HG02763 (cell line): ENCODE data around the gene TLE3.
"Not testable (repeated sequence)": the region's sequence is repeated elsewhere in the genome, so short reads cannot be mapped to it uniquely, and the experiment has no call there.

Experiments
- ATAC-seq: cut with Tn5 transposase; IDR thresholded peaks from one replicate; pipeline ENCODE4 v1.9.1; 2021; ENCODE audit warnings: mild to moderate bottlenecking, moderate library complexity; ENCODE audit not compliant: unreplicated experiment

The TLE3 gene

DNA sequence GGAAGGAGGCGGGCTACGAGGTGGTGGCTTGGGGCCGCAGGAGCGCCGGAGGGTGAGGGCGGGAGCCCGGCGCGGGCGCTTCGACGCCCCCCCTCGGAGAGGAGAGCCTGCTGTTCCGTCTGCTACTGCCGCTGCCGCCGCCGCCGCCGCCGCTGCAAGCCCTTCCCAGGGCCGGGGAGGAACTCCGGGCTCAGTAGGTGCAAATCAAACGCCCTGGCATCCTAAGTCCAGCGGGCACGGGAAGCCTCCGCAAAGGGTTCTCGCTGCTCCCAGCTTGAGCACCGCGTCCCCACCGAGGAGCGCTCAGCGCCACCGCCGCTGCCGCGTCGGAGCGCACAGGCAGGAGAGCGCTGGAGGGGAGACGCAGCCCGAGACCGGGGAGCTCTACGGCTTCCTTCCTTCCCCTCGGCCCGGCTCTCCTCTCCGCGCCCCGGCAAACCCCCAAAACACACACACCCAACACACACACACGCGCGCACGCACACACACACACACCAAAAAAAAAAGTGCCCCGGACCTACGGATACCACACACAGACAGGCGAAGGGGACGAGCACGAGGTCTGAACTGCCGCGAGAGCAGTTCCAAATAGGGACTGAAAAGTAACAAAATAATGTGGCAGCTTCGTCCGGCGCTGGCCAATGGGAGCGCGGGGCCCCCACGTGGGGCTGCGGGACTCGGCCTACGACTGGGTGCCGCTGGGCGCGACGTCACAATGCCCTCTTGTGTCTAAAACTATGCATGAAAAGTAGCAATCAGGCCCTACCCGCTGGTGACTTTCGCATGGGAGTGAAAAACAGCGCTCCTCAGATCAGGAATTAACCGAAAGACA lies at the start of gene TLE3:
TLE3 (minus strand) TSS at position 597 of the 832 bp plus-strand sequence. CDS start 1,119 bp downstream, outside the sequence.
- ATAC-seq: peak; percentile 47

DNA sequence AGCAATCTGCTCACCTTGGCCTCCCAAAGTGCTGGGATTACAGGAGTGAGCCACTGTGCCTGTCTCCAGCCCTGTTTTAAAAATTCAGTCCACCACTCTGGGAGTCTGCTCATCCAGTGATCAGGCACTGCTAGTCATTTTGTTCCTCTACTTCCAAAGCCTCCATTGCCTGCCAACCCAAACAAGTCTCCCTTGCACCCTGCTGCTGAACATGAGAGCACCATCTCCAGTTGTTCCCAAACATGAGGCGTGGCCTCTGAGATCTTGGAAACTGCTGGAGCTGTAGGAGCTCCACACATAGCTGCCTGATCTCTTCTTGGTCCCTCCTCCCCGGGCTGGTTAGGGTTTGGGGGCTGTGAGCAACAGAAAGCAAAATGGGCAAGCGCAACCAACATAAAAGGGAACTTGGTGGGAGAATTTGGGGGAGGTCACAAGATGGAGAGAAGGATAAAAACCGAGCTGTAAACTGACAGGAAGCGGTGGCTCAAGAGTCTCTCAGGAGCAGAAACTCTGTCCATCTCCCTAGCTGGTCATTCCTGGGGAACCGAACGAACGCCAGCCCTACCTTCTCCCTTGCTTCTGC lies 49.6 kb upstream of the TLE3 start:
- ATAC-seq: no peak

DNA sequence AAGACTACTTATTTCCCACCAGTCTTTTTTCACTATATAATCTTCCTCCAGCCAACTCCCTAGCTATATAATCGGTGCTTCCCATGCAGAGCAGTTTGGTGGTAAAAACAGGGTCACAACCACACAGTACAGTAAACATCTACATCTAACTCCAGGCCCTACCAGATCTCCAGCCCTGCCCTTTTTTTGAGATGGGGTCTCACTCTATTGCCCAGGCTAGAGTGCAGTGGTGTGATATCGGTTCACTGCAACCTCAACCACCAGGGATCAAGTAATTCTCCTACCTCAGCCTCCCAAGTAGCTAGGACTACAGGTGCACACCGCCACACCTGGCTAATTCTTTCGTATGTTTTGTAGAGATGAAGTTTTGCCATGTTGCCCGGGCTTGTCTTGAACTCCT lies 49.1 kb upstream of the TLE3 start:
- ATAC-seq: no peak

DNA sequence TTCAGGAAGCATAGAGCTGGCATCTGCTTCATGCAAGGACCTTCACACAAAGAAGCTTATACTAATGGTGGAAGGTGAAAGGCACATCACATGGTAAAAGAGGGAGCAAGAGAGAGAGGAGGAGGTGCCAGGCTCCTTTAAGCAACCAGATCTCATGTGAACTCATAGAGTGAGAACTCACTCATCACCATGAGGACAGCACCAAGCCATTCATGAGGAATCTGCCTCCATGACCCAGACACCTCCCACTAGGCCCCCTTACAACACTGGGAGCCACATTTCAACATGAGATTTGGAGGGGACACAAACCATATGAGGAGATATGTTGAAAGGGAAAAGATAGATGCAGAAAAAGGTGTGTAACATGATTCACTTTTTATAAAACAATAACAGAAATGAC lies 48.4 kb upstream of the TLE3 start:
- no peak for ATAC-seq

DNA sequence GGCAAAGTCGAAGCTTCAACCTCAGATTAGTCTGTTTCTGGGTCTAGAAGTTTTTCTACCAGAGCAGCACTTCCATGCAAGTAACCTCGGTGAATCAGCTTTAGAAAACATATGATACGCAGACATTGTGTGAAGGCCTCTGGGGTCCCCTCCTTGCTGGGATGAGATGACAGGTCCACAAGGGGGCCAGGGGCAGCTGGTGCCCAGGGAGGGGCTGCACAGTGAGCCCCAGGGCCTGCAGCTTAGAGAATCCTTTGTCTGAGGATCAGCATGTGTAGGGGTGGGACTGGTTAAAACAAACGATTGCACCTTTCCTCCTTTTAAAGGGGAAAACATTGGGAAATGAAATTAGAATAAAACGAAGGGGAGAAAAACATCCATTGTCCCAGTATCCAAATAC lies 47.5 kb upstream of the TLE3 start:
- ATAC-seq: no peak

DNA sequence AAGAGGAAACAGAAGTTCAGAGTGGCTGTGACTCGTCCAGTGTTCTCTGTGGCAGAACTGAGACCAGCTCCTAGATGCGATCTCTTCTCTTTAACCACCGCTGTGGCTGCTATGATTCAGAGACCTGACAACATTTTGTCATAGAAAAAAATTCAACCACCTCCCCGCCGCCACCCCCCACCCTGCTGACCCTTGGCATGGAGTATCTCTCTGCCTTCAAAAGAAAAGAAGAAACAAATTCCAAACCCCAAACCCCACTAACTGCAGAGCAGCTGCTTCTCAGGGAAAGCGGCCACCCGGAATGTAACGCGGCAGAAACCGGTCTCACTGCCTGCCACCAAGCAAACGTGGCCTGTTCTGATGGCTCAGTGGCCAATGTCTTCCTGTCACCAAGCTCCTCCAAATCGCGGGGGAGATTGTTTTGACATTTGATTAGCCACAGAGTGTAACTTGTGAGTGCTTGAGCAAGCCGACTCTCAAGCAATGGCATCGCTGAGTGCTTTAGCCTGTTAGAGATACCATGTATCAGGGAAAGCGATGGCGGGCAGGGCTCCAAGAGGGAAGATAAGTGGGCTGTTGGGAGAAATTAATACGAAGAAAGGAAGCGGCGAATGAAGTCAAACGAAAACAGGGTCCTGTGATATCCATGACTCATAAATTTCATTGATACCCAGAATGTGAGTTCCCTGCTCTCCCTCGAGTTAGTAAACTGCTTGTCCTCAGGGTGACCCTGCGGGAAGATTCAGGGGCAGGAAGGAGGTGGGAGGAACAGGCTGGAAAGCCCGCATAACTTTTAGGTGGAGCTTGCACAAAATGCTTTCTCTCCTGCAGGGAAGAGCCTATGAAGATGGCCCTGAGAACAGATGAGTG lies 44.8 kb upstream of the TLE3 start:
- ATAC-seq: no peak

DNA sequence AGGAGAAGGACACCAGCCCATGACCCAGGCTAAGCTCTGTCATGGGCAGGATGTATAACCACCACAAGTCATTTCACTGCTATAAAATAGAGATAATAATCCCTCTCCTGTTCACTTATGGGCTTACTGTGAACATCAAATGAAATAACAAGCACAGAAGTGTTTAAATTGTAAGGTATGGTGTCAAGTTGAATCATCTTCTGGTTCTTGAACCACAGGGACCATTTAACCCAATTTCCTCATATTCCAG lies 44.3 kb upstream of the TLE3 start:
- ATAC-seq: no peak

DNA sequence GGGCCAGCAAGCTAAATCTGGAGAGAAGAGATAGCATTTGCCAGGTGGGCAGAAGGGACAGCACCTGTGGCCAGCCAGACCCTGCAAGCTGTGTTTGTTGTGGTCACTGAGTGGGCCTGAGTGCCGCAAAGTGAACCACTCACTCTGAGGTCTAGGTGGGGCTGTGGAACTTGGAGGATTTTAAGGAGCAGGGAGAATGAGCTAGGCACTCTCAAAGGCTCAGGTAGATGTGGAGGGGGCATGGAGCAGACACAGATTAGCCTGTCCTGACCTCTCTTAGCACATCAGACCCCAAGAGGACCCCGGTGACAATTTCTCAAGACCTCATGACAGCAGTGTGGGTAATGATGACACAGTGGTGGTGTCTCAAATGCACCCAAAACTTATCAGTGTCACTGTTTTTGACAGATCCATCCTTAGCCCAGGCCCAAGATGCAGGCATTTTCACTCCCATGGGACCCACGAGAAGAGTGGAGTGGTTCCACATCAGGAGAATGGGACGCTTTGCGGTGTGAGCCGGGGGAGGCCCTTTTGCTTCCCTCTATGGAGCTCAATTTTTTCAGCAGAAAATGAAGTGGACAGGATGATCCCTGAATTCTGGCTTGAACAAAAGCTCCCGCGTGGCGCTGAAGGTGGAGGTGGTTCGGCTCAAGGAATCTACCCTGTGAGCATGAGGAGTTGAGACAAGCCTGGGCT lies 43.8 kb upstream of the TLE3 start:
- ATAC-seq: no peak

DNA sequence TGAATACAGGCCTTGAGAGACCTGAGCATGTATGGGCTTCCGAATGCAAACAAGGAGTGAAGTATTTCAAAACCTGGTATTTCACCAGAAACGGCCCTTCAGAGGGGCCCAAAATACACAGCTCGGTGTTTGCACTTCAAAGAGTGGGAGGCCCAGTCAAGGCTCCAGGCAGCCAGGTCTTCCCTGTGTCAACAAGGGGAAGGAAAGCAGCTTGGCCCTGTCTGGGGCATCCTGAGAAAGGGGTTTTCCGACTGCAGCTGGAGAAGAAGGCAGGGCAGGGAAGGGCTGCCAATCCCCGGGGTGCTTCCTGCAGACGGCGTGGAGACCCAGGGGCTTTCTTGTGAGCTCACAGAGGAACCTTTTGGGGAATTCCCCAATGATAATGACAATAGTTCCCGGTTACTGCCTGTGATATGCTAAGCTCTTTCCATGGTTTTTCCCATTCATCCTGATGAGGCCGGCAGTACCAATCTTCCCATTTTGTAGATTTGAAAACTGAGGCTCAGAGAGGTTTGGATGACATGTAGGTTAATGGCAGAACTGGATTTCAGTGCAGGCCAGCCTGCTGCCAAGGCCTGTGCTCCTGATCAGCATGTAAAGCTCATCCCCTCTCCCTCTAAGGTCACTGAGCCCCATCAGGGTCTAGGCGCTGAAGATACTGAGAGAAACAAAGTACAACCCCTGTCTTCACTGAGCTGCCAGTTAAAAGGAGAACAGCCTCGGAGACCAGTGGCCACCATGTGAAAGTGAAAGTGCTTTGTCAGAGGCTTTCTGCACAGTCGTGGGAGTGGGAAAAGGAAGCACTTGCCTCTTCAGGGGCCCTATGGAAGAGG lies 43.0 kb upstream of the TLE3 start:
- no peak for ATAC-seq

DNA sequence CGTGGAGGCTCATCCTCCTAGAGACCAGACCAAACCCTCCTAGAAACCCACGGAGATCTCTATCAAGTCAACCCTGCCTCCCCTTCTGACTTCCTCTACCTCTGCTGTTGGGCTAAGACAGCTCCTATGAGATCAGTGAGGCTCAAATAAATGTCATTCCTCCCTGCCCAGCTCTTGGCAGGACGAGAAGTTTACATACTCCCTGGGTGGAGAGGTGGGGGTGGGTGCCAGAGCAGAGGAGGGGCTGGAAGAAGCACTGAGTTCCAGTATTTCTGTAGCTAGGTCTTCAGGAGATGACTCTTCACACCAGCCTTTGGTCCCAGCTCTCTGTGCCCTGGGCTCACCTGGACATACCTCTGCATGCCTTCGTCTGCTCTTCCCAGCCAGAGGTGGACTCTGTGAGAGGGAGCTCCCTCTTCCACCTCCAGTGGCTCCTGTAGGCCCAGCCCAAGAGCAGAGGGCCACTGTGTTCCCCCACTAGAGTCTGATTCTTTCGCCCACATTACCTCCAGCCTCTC lies 42.4 kb upstream of the TLE3 start:
- ATAC-seq: no peak

DNA sequence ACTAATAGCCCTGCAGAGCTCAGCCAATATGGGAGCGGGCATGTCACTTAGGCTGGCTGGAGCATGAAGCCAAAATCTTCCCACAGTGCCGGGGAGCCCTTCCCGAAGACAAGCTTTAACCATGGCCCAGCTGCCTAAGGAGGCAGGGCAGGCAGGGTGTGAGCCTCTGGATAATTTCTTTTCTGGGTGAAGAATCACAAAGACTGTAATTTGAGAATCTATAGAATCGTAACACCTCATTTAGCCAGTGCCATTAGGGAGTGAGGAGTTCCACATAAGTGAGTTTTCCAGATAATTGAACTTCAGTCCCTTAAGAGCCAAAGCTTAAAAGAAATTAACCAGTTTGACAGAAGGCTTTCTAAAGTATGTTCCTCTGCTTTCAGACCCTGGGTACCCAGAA lies 40.2 kb upstream of the TLE3 start:
- no peak for ATAC-seq

DNA sequence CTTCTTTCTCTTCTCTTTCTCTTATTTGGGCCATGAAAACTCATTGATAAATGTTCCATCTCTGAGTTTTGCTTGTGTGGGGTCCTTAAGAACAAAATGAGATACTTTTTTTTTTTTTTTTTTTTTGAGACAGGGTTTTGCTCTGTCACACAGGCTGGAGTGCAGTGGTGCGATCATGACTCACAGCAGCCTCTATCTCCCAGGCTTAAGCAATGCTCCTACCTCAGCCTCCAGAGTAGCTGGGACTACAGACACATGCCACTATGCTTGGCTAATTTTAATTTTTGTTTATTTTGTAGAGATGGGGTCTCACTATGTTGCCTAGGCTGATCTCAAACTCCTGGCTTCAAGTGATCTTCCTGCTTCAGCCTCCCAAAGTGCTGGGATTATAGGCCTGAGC lies 39.3 kb upstream of the TLE3 start:
- ATAC-seq: not testable (repeated sequence)

DNA sequence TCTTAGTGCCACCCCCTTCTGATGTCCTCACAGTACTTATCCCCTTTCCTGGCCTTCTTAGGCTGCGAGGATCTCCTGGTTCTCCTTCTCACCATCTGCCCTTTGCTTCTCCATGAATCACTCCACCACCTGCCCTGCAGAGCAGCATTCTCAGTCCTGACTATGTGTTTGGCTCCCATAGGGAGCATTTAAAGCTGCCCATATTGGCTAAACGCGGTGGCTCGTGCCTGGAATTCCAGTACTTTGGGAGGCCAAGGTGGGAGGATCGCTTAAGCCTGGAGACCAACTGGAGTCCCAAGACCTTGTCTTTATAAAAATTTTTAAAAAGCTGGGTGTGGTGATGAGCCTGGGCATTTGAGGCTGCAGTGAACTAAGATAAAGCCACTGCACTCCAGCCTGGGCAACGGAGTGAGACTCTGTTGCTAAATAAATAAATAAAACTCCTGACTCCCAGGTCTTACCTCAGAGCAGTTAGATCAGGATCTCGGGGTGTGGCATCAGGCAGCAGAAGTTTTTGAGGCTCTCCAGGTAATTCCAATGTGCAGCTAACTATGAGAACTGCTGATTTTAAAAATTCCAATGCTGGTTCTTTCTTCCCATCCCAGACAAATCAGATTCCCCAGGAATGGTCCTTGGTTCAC lies 36.2 kb upstream of the TLE3 start:
- ATAC-seq: no peak

DNA sequence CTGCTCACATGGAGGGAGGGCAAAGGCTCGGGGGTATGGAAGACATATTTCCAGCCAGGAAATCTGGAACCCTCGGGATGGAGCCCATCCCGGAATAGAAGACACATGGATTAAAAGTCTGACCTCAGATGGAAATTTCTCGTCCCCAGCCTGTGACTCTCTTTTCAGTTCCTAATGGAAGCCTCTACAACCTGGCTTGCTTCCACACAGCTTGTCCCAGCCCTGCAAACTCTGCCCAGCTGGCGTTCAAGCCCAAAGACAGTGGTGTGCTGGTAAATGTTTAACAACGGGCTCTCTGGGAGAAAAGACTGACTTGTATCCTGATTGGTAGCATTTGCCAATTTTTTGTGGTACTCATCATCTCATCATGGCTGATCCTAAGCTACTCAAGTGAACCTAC lies 35.6 kb upstream of the TLE3 start:
- ATAC-seq: no peak

DNA sequence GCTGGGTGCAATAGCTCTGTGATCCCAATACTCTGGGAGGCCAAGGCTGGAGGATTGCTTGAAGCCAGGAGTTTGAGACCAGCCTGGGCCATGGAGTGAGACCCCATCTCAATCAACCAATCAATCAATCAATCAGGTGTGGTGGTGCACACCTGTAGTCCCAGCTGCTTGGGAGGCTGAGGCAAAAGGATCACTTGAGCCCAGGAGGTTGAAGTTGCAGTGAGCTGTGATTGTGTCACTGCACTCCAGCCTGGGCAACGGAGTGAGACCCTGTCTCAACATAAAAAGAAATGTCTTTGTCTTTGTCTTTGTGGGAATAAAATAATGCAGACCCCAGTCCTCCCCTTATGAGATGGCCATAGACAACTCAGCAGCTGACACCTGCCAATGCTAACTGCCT lies 34.9 kb upstream of the TLE3 start:
- no peak for ATAC-seq

DNA sequence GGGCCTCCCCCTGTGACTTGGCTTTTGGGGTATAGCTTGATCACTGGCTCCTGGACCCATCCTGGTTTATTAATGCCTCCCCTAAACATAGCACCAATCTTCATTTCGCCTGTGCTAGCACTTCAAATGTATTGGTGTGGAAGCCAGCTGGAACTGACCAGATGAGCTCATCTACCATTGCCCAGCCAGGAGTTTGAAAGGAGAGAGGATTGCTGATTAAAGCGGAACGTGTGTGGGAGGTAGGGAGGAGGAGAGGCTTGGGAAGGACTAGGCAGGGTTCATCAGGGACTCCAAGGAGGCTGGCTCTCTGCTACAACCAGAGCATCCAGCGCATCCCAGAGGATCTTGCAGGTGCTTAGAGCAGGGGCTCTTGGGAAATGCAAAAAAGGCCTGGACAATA lies 34.4 kb upstream of the TLE3 start:
- ATAC-seq: no peak

DNA sequence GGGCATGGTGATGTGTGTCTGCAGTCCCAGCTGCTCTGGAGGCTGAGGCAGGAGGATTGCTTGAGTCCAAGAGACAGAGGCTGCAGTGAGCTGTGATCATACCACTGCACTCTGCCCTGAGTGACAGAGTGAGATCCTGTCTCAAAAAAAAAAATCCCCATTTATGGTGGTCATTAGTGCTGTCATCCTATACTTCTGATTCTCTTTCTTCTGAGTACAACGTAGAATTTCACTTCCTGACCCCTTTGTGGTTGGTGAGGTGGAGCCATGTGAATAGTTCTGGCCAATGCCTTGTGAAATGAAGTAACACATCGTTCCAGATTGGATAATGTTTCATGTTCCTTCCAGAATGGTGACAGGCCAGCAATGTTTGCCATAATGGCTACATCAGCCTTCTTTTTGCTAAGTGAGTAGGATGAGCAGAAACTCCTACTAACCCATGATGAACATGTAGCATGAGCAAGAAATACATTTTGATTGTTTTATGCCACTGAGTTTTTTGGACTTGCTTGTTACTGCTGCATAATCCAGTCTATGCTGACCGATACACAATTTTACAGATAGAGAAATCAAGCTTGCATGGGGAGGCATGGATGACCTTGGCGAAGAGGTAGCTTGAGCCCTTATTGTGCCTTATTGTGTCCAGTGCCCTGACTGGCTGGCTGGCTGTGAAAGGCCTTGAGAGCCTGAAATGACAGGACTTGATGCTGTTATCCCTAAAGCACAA lies 30.9 kb upstream of the TLE3 start:
- ATAC-seq: no peak

DNA sequence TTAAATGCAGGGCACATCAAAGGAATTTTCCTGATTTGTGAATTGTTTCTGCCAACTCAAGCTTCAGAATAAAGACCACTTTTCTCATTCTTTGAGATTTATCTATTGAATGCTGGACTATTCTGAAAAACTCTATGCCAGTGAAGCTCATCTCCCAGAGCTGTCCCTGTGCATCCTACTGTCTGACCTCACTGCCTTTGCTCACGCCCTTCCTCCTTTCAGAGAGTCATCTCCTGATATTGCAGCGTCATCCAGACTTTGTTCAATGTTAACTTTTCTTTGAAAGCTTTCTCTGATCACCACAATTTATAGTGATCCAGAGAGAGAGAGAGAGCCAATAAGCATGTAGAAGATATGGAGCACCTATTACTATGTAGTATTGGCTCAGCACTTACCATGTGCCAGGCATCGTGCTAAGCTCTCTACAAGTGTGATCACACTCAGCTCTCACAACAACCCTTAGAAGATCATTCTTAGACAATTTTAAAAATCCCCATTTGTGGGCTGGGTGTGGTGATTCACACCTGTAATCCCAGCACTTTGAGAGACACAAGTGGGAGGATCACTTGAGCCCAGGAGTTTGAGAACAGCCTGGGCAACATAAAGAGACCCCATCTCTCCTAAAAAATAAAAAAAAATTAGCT lies 30.2 kb upstream of the TLE3 start:
- no peak for ATAC-seq

DNA sequence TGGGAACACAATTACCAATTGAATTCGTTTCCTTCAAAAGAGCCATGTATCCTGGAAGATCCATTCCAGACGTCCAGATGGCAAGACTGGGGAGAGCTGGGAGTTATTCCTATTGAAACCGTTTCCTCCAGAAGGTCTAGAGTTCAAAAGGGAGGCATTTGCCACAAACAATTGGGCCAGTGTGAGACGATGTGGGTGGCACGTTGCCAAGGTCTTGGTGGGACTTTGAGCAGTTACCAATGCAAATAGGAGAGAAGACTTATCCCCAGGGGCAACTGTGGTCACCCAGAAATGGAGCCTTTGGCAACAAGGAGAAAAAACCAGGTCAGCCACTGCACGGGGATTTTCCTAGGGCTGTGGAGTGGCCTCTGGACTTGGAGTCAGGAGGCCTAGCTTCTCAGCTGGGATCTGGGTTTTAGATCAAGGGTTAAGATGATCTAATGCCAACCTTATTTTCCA lies 29.6 kb upstream of the TLE3 start:
- ATAC-seq: no peak
